Central memory CD4-positive, alpha-beta T cell (primary cell): ENCODE results near the gene SPACA7.
"Not testable (repeated sequence)": the region's sequence is repeated elsewhere in the genome, so short reads cannot be mapped to it uniquely, and the experiment has no call there.

Source experiments
- DNase-seq: peaks from one replicate; pipeline ENCODE4 v3.0.0; 2022

The SPACA7 gene

GRCh38 chr13:112351825-112352224, 24.3 kb upstream of the SPACA7 start:
- no peak for DNase-seq

- no peak for DNase-seq
Observed at GRCh38 chr13:112353856-112354255, 22.3 kb upstream of the SPACA7 start.

GRCh38 chr13:112354330-112355273, 21.6 kb upstream of the SPACA7 start:
- DNase-seq = no peak

GRCh38 chr13:112355274-112355838, 20.8 kb upstream of the SPACA7 start:
- DNase-seq = no peak

GRCh38 chr13:112356190-112356589, 20.0 kb upstream of the SPACA7 start:
- DNase-seq = no peak

GRCh38 chr13:112358156-112358555, 18.0 kb upstream of the SPACA7 start:
- no peak for DNase-seq

GRCh38 chr13:112362021-112362420, 14.1 kb upstream of the SPACA7 start:
- DNase-seq = no peak

- no peak for DNase-seq
Observed at GRCh38 chr13:112363867-112364528, 12.2 kb upstream of the SPACA7 start.

- DNase-seq = no peak
Observed at GRCh38 chr13:112366907-112367646, 9.1 kb upstream of the SPACA7 start.

GRCh38 chr13:112368883-112369282, 7.3 kb upstream of the SPACA7 start:
- DNase-seq = no peak

- no peak for DNase-seq
Observed at GRCh38 chr13:112370311-112370710, 5.8 kb upstream of the SPACA7 start.

- no peak for DNase-seq
Observed at GRCh38 chr13:112374271-112374670, 1.9 kb upstream of the SPACA7 start.

- DNase-seq = no peak
Observed at GRCh38 chr13:112391746-112392145, 15.6 kb downstream of the SPACA7 start.

GRCh38 chr13:112392719-112393118, 16.6 kb downstream of the SPACA7 start:
- no peak for DNase-seq

- DNase-seq = not testable (repeated sequence)
Observed at GRCh38 chr13:112395022-112395421, 18.9 kb downstream of the SPACA7 start.

- DNase-seq = not testable (repeated sequence)
Observed at GRCh38 chr13:112395941-112396340, 19.8 kb downstream of the SPACA7 start.

- DNase-seq = no peak
Observed at GRCh38 chr13:112397108-112397507, 21.0 kb downstream of the SPACA7 start.

- not testable (repeated sequence) for DNase-seq
Observed at GRCh38 chr13:112398347-112398746, 22.2 kb downstream of the SPACA7 start.

GRCh38 chr13:112409828-112410227, 33.7 kb downstream of the SPACA7 start:
- not testable (repeated sequence) for DNase-seq

GRCh38 chr13:112416647-112417046, 40.5 kb downstream of the SPACA7 start:
- DNase-seq = no peak

GRCh38 chr13:112417079-112417478, 40.9 kb downstream of the SPACA7 start:
- no peak for DNase-seq

- DNase-seq = no peak
Observed at GRCh38 chr13:112424098-112424497, 47.9 kb downstream of the SPACA7 start.

GRCh38 chr13:112428704-112429103, 52.5 kb downstream of the SPACA7 start:
- no peak for DNase-seq
